ENCODE results near the gene CDK14.

GRCh38 chr7:90833443-90833842 is 237.3 kb downstream of the CDK14 start:
- TF ChIP-seq, protein P1, sequence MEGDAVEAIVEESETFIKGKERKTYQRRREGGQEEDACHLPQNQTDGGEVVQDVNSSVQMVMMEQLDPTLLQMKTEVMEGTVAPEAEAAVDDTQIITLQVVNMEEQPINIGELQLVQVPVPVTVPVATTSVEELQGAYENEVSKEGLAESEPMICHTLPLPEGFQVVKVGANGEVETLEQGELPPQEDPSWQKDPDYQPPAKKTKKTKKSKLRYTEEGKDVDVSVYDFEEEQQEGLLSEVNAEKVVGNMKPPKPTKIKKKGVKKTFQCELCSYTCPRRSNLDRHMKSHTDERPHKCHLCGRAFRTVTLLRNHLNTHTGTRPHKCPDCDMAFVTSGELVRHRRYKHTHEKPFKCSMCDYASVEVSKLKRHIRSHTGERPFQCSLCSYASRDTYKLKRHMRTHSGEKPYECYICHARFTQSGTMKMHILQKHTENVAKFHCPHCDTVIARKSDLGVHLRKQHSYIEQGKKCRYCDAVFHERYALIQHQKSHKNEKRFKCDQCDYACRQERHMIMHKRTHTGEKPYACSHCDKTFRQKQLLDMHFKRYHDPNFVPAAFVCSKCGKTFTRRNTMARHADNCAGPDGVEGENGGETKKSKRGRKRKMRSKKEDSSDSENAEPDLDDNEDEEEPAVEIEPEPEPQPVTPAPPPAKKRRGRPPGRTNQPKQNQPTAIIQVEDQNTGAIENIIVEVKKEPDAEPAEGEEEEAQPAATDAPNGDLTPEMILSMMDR (IDR thresholded peaks at IDR 0.05), result no peak
- no peak for TF ChIP-seq EP300 (IDR thresholded peaks at IDR 0.05)
- no peak for TF ChIP-seq POLR2AphosphoS5 (IDR thresholded peaks at IDR 0.05)

All from stomach (tissue), 4 donors.